Nephron (organoid): ENCODE measurements around the gene KRTAP19-1.

Experiments
- H3K27ac Mint-ChIP-seq, 3 experiments: 2 replicates each; pipeline ENCODE4 v1.8.0; 2020; ENCODE audit warnings: mixed read lengths in 3 of 3, mild to moderate bottlenecking in 2 of 3, moderate library complexity in 1 of 3
- H3K27me3 Mint-ChIP-seq: 2 replicates; pipeline ENCODE4 v1.8.0; 2021; ENCODE audit warnings: low read depth, mild to moderate bottlenecking, moderate library complexity, mixed read lengths
- H3K36me3 Mint-ChIP-seq: 2 replicates; pipeline ENCODE4 v1.8.0; 2020; ENCODE audit warnings: low read depth, mixed read lengths
- H3K4me1 Mint-ChIP-seq: 2 replicates; pipeline ENCODE4 v1.8.0; 2020; ENCODE audit warnings: mixed read lengths
- H3K4me3 Mint-ChIP-seq, 3 experiments: 2 replicates each; pipeline ENCODE4 v1.8.0; 2020; ENCODE audit warnings: mild to moderate bottlenecking in 3 of 3, mixed read lengths in 3 of 3, moderate library complexity in 2 of 3
- H3K9me3 Mint-ChIP-seq: 2 replicates; pipeline ENCODE4 v1.8.0; 2020; ENCODE audit warnings: mixed read lengths
- TF ChIP-seq, protein P1 (sequence below), 3 experiments: fragments of 200-600 bp; sonication (generic); IDR thresholded peaks; one replicate each; pipeline ENCODE4 v1.5.0; 2021; ENCODE audit warnings: antibody characterized with exemption in 3 of 3; ENCODE audit not compliant: unreplicated experiment in 3 of 3

The KRTAP19-1 gene

GRCh38 chr21:30491963-30492428 is 11.8 kb upstream of the KRTAP19-1 start, which contains the start of gene KRTAP19-3:
TSS of gene KRTAP19-3 (minus strand) at chr21:30492013. CDS start at chr21:30491957, 56 bp downstream.
- no peaks in the 10 kb centered on the region for H3K36me3 Mint-ChIP-seq
- H3K9me3 Mint-ChIP-seq = peaks cover 6% of the 10 kb centered on the region
- no peak within 1 kb of the TSS for H3K4me3 Mint-ChIP-seq
- TF ChIP-seq, protein P1, sequence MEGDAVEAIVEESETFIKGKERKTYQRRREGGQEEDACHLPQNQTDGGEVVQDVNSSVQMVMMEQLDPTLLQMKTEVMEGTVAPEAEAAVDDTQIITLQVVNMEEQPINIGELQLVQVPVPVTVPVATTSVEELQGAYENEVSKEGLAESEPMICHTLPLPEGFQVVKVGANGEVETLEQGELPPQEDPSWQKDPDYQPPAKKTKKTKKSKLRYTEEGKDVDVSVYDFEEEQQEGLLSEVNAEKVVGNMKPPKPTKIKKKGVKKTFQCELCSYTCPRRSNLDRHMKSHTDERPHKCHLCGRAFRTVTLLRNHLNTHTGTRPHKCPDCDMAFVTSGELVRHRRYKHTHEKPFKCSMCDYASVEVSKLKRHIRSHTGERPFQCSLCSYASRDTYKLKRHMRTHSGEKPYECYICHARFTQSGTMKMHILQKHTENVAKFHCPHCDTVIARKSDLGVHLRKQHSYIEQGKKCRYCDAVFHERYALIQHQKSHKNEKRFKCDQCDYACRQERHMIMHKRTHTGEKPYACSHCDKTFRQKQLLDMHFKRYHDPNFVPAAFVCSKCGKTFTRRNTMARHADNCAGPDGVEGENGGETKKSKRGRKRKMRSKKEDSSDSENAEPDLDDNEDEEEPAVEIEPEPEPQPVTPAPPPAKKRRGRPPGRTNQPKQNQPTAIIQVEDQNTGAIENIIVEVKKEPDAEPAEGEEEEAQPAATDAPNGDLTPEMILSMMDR (IDR thresholded peaks at IDR 0.05; ENCODE audit: unreplicated experiment in 3 of 3) = no peak
- no peaks in the 10 kb centered on the region for H3K27me3 Mint-ChIP-seq
- H3K4me1 Mint-ChIP-seq = no peaks in the 10 kb centered on the region
- no peak within 1 kb of the TSS for H3K27ac Mint-ChIP-seq

GRCh38 chr21:30487336-30487735 is 7.2 kb upstream of the KRTAP19-1 start, which contains the start of gene KRTAP19-2:
TSS of gene KRTAP19-2 (minus strand) at chr21:30487436. CDS start at chr21:30487348, 88 bp downstream.
- Mint-ChIP-seq H3K27me3 (no peaks in the 10 kb centered on the region), H3K4me3 (no peak within 1 kb of the TSS), H3K36me3 (peaks cover 5% of the 10 kb centered on the region), H3K4me1 (no peaks in the 10 kb centered on the region), H3K9me3 (peaks cover 18% of the 10 kb centered on the region), H3K27ac (no peak within 1 kb of the TSS)
- TF ChIP-seq, protein P1 (IDR thresholded peaks at IDR 0.05; ENCODE audit: unreplicated experiment in 3 of 3) = no peak

DNA sequence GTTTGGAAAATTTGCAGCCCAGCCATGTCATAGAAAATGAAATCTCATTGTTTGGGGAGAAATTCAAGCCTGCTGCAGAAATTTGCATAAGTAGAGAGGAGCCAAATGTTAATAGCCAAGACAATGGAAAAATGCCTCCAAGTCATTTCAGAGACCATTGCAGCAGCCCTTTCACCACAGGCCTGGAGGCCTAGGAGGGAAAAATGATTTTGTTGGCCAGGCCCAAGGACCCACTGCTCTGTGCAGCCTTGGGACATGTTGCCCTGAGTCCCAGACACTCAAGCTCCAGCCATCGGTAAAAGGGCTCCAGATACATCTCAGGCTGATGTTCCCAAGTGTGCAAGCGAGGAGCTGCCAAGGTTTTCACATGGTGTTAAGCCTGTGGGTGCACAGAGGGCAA is 6.0 kb upstream of the KRTAP19-1 start:
- H3K36me3 Mint-ChIP-seq = peaks cover 5% of the 10 kb centered on the region
- no peak overlapping the region for H3K4me3 Mint-ChIP-seq
- H3K9me3 Mint-ChIP-seq = peaks cover 18% of the 10 kb centered on the region
- H3K27me3 Mint-ChIP-seq = no peaks in the 10 kb centered on the region
- H3K27ac Mint-ChIP-seq = no peak overlapping the region
- TF ChIP-seq, protein P1 (IDR thresholded peaks at IDR 0.05; ENCODE audit: unreplicated experiment in 3 of 3) = no peak
- no peaks in the 10 kb centered on the region for H3K4me1 Mint-ChIP-seq

GRCh38 chr21:30482130-30482529 is 2.0 kb upstream of the KRTAP19-1 start:
- peaks cover 5% of the 10 kb centered on the region for H3K4me1 Mint-ChIP-seq
- H3K36me3 Mint-ChIP-seq = peaks cover 5% of the 10 kb centered on the region
- no peak overlapping the region for H3K27ac Mint-ChIP-seq
- H3K27me3 Mint-ChIP-seq = no peaks in the 10 kb centered on the region
- no peak overlapping the region for H3K4me3 Mint-ChIP-seq
- peaks cover 14% of the 10 kb centered on the region for H3K9me3 Mint-ChIP-seq
- TF ChIP-seq, protein P1 (IDR thresholded peaks at IDR 0.05; ENCODE audit: unreplicated experiment in 3 of 3) = no peak

DNA sequence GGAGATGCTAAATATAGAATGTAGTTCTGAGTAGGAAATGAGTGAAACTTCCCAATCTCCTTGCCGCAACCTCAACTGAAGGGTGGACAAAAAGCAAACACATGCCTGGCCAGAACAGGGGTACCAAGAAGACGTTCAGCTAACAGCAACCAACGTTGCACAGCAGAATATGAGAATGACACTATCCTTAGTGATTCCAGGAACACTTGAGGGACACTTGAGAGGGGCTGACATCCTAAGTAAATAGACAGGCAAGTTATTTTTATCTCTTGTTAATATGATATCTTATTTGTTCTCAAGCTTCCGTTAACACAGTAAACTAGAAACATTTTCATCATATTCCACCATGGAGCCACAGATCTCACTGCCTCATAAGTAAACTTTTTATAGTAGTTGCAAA is 908 bp downstream of the KRTAP19-1 start:
- Mint-ChIP-seq H3K4me3 (no peak overlapping the region), H3K27ac (no peak overlapping the region), H3K27me3 (no peaks in the 10 kb centered on the region), H3K9me3 (no peaks in the 10 kb centered on the region), H3K36me3 (no peaks in the 10 kb centered on the region), H3K4me1 (peaks cover 5% of the 10 kb centered on the region)
- TF ChIP-seq, protein P1 (IDR thresholded peaks at IDR 0.05; ENCODE audit: unreplicated experiment in 3 of 3) = no peak

DNA sequence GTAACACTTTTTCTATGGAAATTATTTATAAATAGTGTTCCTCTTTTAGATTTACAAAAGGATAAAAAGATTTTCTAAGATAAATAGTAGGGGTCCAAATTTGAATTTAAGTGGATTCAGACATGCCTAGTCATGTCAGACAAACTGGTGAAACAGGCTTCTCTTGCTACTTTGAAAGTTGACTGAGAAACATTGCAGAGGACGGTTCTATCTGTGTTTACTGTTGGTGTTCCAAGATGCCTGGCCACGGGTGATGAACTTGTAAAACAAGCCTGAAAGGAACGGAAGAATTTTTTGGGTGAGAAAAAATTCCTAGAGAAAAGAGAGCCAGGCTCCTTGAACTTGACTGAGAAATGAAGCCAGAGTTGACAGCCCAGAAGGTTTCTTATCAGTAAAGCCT is 2.2 kb downstream of the KRTAP19-1 start:
- peaks cover 5% of the 10 kb centered on the region for H3K4me1 Mint-ChIP-seq
- no peak overlapping the region for H3K4me3 Mint-ChIP-seq
- H3K36me3 Mint-ChIP-seq = no peaks in the 10 kb centered on the region
- no peak overlapping the region for H3K27ac Mint-ChIP-seq
- TF ChIP-seq, protein P1 (IDR thresholded peaks at IDR 0.05; ENCODE audit: unreplicated experiment in 3 of 3) = no peak
- no peaks in the 10 kb centered on the region for H3K9me3 Mint-ChIP-seq
- no peaks in the 10 kb centered on the region for H3K27me3 Mint-ChIP-seq
